OCI-LY1 (cell line): ENCODE measurements around the gene CEP104.
A peak's percentile ranks its signal among the peaks of the same experiment; 100 is the strongest.

Experiments used
- H2AFZ ChIP-seq: fragments of 200-600 bp; sonication (generic), shearing (Covaris generic); 2 replicates; pipeline ENCODE4 v1.6.0; 2014; ENCODE audit warnings: antibody characterized with exemption, mild to moderate bottlenecking, low read length
- H3F3A ChIP-seq: fragments of 200-600 bp; sonication (generic), shearing (Covaris generic); 2 replicates; pipeline ENCODE4 v1.6.0; 2014; ENCODE audit warnings: mild to moderate bottlenecking, antibody characterized with exemption, low read length, moderate library complexity; ENCODE audit not compliant: insufficient read depth
- H3K27ac ChIP-seq: fragments of 200-600 bp; sonication (generic); 2 replicates; pipeline ENCODE4 v1.5.1; 2014; ENCODE audit warnings: low read length, mixed run types, mild to moderate bottlenecking, low read depth; ENCODE audit not compliant: poor library complexity, severe bottlenecking
- H3K27me3 ChIP-seq: fragments of 200-600 bp; sonication (generic); 2 replicates; pipeline ENCODE4 v1.6.0; 2014; ENCODE audit warnings: antibody characterized with exemption, mild to moderate bottlenecking, low read length, moderate library complexity; ENCODE audit not compliant: insufficient read depth
- H3K36me3 ChIP-seq: fragments of 200-600 bp; sonication (generic); 2 replicates; pipeline ENCODE4 v1.6.1; 2014; ENCODE audit warnings: mild to moderate bottlenecking, antibody characterized with exemption, low read length, moderate library complexity, mixed read lengths; ENCODE audit not compliant: insufficient read depth
- H3K4me1 ChIP-seq: fragments of 200-600 bp; sonication (generic); 2 replicates; pipeline ENCODE4 v1.5.1; 2014; ENCODE audit warnings: mild to moderate bottlenecking, low read length, moderate library complexity; ENCODE audit not compliant: insufficient read depth, severe bottlenecking
- H3K4me2 ChIP-seq: fragments of 200-600 bp; sonication (generic), shearing (Covaris generic); 2 replicates; pipeline ENCODE4 v1.6.1; 2014; ENCODE audit warnings: low read length
- H3K4me3 ChIP-seq: fragments of 200-600 bp; sonication (generic); 2 replicates; pipeline ENCODE4 v1.5.1; 2014; ENCODE audit warnings: low read length, low read depth, mild to moderate bottlenecking, mixed read lengths; ENCODE audit not compliant: poor library complexity, severe bottlenecking
- H3K79me2 ChIP-seq: fragments of 200-600 bp; shearing (Covaris generic); 2 replicates; pipeline ENCODE4 v1.6.1; 2016; ENCODE audit warnings: mixed run types, low read length, mixed read lengths; ENCODE audit not compliant: insufficient read depth
- H3K9ac ChIP-seq: fragments of 200-600 bp; sonication (generic), shearing (Covaris generic); 2 replicates; pipeline ENCODE4 v1.6.1; 2014; ENCODE audit warnings: mild to moderate bottlenecking, low read length, mixed read lengths
- H3K9me2 ChIP-seq: fragments of 200-600 bp; sonication (generic), shearing (Covaris generic); 2 replicates; pipeline ENCODE4 v1.6.1; 2014; ENCODE audit warnings: low read depth, mild to moderate bottlenecking, low read length, mixed read lengths
- H3K9me3 ChIP-seq: fragments of 200-600 bp; shearing (Covaris generic); 2 replicates; pipeline ENCODE4 v1.6.1; 2014; ENCODE audit warnings: low read length, mixed read lengths
- H4K20me1 ChIP-seq: fragments of 200-600 bp; sonication (generic), shearing (Covaris generic); 2 replicates; pipeline ENCODE4 v1.6.0; 2016; ENCODE audit warnings: mild to moderate bottlenecking, low read length; ENCODE audit not compliant: insufficient read depth
- CTCF ChIP-seq: fragments of 200-600 bp; sonication (generic), shearing (Covaris generic); IDR thresholded peaks from 2 replicates; pipeline ENCODE4 v1.5.1; 2017; ENCODE audit warnings: mild to moderate bottlenecking, antibody characterized with exemption, low read length, moderate library complexity, mixed read lengths
- EZH2 ChIP-seq: fragments of 200-600 bp; sonication (generic), shearing (Covaris generic); IDR thresholded peaks from 2 replicates; pipeline ENCODE4 v1.8.0; 2017; ENCODE audit warnings: borderline replicate concordance, mixed run types, mild to moderate bottlenecking, antibody characterized with exemption, low read length, moderate library complexity, mixed read lengths

CEP104 gene

GRCh38 chr1:3905266-3905952 lies 48.4 kb upstream of the CEP104 start:
- H3F3A ChIP-seq: 0 out of 2 replicates have a peak, but pooled peaks cover 6% of the 10 kb centered on the region
- no peaks in the 10 kb centered on the region for H3K36me3 ChIP-seq
- no peaks in the 10 kb centered on the region for H3K9me3 ChIP-seq
- H3K9ac ChIP-seq: peak overlapping the region; percentile 35; the same call in 1 of the 2 replicates
- peaks cover 91% of the 10 kb centered on the region for H3K4me1 ChIP-seq
- TF ChIP-seq EZH2: no peak
- TF ChIP-seq CTCF: no peak
- H3K9me2 ChIP-seq: no peaks in the 10 kb centered on the region
- no peaks in the 10 kb centered on the region for H3K79me2 ChIP-seq
- peak overlapping the region; percentile 97 for H3K27ac ChIP-seq
- no peak overlapping the region for H3K4me3 ChIP-seq
- H2AFZ ChIP-seq: no peak overlapping the region
- H3K27me3 ChIP-seq: no peaks in the 10 kb centered on the region
- H3K4me2 ChIP-seq: peak overlapping the region; percentile 45; the same call in 1 of the 2 replicates
- H4K20me1 ChIP-seq: no peaks in the 10 kb centered on the region

GRCh38 chr1:3904843-3905185 lies 47.8 kb upstream of the CEP104 start:
- no peak overlapping the region for H2AFZ ChIP-seq
- H4K20me1 ChIP-seq: no peaks in the 10 kb centered on the region
- no peak for TF ChIP-seq EZH2
- TF ChIP-seq CTCF: no peak
- H3K27me3 ChIP-seq: no peaks in the 10 kb centered on the region
- H3K9me2 ChIP-seq: no peaks in the 10 kb centered on the region
- H3K9ac ChIP-seq: peak overlapping the region; percentile 24; the same call in 1 of the 2 replicates
- 0 out of 2 replicates have a peak, but pooled peaks cover 6% of the 10 kb centered on the region for H3F3A ChIP-seq
- H3K4me2 ChIP-seq: no peak overlapping the region
- no peaks in the 10 kb centered on the region for H3K79me2 ChIP-seq
- H3K4me3 ChIP-seq: no peak overlapping the region
- H3K27ac ChIP-seq: peak overlapping the region; percentile 97
- H3K4me1 ChIP-seq: peaks cover 85% of the 10 kb centered on the region
- H3K36me3 ChIP-seq: no peaks in the 10 kb centered on the region
- H3K9me3 ChIP-seq: no peaks in the 10 kb centered on the region

GRCh38 chr1:3904006-3904842 lies 47.2 kb upstream of the CEP104 start:
- Histone ChIP-seq H3K9me3 (no peaks in the 10 kb centered on the region), H4K20me1 (no peaks in the 10 kb centered on the region), H3K27ac (peak overlapping the region; percentile 97), H3K4me3 (no peak overlapping the region), H3K4me1 (peaks cover 84% of the 10 kb centered on the region), H3K9me2 (no peaks in the 10 kb centered on the region), H3K4me2 (0 out of 2 replicates have a peak overlapping the region, but pooled peaks have one; percentile 33), H3K9ac (peak overlapping the region; percentile 40; the same call in 1 of the 2 replicates), H3F3A (0 out of 2 replicates have a peak, but pooled peaks cover 6% of the 10 kb centered on the region), H3K79me2 (peaks cover 6% of the 10 kb centered on the region), H3K27me3 (no peaks in the 10 kb centered on the region), H3K36me3 (no peaks in the 10 kb centered on the region), H2AFZ (no peak overlapping the region)
- TF ChIP-seq CTCF: no peak
